HG03025 (cell line): Measurements from ENCODE around the gene UBE2S.
"Not testable (repeated sequence)": the region's sequence is repeated elsewhere in the genome, so short reads cannot be mapped to it uniquely, and the experiment has no call there.

ENCODE experiments used
- ATAC-seq: cut with Tn5 transposase; IDR thresholded peaks from one replicate; pipeline ENCODE4 v1.9.1; 2021; ENCODE audit warnings: mild to moderate bottlenecking, moderate library complexity; ENCODE audit not compliant: unreplicated experiment, low FRiP score

Gene UBE2S

GRCh38 chr19:55407550-55407799, at the start of gene UBE2S:
UBE2S (minus strand) TSS chr19:55407788; CDS start chr19:55407589, 199 bp downstream.
- peak; percentile 28 for ATAC-seq

- no peak for ATAC-seq
These were observed 48.8 kb upstream of the UBE2S start for GRCh38 chr19:55456347-55456746.

DNA sequence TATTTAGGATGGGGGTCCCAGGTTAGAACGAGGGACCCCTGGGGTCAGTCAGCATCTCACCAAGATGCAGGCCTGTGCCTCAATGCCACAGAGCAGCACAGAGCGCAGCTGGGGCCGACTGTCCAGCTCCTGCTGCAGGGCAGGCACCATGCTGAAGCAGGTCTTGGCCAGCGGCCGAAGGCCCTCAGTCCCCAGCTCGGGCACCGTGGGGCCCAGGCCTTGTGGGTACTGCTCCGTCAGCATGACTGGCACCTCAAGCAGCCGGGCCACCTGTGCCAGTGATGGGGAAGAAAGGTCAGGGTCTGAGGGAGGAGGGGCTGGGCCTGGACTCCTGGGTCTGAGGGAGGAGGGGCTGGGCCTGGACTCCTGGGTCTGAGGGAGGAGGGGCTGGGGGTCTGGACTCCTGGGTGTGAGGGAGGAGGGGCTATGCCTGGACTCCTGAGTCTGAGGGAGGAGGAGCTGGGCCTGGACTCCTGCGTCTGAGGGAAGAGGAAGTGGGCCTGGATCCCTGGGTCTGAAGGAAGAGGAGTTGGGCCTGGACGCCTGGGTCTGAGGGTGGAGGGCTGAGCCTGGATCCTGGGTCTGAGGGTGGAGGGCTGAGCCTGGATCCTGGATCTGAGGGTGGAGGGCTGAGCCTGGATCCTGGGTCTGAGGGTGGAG, 48.1 kb upstream of the UBE2S start:
- ATAC-seq: no peak

DNA sequence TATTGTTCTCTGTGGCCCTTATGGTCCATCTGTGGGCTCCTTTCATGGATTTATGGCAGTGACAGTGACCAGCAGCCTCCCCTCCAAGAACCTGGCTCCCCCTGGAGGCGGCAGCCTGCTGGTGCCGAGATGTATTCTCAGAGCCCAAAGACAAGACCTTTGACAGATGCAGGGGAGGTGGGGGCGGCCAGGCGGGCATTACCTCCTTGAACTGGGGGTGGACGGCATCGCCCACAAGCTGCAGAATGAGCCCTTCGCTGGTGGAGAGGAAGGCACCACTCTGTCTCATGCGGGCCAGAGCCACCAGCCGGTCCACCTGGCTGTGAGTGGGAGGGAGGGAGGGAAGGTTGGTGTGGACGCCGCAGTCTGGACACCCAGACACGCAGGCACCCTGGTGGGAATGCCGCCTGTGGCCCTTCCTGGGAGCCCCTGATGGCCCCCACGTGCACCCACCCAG, 47.2 kb upstream of the UBE2S start:
- ATAC-seq: no peak

GRCh38 chr19:55453511-55454260, 46.1 kb upstream of the UBE2S start:
- no peak for ATAC-seq

DNA sequence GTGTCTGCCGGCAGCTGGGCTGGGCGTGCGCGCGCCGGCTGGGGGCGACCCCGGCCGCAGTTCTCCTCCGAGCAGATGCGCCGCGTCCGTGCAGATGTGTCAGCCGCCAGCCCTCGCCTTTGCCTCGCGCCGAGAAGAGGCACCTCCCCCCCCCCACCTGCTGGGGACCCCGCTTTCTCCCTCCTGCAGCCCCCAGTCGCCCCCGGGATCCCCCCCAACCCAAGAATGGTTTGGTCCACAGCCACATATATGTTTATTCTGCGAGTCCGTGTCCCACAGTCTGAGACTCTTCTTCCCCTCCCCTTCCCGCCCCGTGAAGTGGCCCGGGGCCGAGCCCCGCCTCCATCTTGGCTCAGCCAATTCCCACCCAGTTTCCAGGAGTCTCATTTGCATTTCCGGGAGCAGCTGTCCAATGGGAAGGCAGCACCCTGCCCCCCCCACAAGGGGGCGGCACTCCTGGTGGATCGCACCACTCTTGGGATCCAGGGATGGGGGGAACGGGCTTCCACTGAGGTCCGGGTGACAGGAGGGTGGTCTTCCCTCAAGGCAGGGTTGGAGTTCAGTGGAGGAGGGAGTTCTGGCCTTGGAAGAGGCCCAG, 45.3 kb upstream of the UBE2S start:
- ATAC-seq: no peak

GRCh38 chr19:55451965-55452748, 44.6 kb upstream of the UBE2S start:
- no peak for ATAC-seq

DNA sequence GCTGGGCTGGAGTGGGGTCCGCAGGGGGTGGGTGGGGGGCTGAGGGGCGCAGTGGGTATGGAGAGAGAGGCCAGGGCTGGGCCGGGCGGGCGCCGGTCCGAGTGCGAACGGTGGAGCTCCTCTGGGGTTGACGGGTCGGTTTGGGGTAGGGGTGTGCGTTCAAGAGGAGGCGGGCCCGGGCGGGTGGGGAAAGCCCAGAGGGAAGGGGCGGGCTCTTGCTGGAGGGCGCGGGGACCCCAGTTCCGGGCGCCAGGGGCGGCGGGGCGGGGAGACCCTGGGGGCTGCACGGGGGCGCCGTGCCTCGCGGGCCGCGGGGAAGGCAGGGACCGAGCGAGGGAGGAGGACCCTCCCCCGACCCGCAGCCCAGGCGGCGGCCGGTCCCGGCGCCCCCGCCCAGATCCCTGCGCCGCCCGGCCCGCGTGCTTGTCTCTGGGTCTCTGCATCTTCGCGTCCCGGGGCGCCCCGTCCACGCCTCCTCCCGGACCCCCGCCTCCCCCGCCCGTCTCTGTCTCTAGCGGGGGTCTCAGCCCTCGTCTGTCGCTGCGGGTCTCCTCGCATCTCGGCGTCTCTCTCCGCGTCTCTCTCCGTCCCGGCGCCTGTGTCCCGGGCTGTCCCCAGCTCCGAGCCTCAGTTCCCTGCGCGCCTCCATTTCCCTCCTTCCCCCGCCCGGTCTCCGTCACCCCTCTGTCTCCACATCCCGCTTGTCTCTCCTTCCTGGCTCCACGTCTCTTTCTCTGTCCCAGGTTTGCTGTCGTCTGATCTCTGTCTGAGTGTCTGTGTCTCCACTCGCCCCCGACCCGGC, 43.8 kb upstream of the UBE2S start:
- no peak for ATAC-seq

- no peak for ATAC-seq
These were observed 41.9 kb upstream of the UBE2S start for GRCh38 chr19:55449469-55449868.

- ATAC-seq: not testable (repeated sequence)
These were observed 40.5 kb upstream of the UBE2S start for GRCh38 chr19:55448175-55448490.

- no peak for ATAC-seq
These were observed 40.0 kb upstream of the UBE2S start for GRCh38 chr19:55447421-55448174.

GRCh38 chr19:55446060-55446459, 38.5 kb upstream of the UBE2S start:
- no peak for ATAC-seq

DNA sequence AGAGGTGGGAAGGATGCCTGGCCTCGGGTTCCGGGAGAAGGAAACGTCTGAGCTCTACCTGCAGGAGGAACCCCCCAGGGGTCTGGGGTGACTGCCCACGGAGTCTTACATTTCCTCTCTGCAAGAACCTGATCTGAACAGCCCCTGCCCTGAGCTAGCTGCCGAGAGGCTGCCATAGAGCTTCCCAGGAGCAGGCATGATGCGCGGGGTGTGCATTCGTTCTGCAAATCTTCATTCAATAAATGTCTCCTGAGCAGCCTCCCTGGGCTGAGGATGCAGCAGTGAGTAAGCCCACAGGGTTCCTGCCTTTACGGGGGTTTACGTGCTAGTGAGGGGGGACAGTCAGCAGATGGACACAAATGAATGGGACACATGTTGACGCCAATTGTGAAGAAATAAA, 37.1 kb upstream of the UBE2S start:
- ATAC-seq: no peak

DNA sequence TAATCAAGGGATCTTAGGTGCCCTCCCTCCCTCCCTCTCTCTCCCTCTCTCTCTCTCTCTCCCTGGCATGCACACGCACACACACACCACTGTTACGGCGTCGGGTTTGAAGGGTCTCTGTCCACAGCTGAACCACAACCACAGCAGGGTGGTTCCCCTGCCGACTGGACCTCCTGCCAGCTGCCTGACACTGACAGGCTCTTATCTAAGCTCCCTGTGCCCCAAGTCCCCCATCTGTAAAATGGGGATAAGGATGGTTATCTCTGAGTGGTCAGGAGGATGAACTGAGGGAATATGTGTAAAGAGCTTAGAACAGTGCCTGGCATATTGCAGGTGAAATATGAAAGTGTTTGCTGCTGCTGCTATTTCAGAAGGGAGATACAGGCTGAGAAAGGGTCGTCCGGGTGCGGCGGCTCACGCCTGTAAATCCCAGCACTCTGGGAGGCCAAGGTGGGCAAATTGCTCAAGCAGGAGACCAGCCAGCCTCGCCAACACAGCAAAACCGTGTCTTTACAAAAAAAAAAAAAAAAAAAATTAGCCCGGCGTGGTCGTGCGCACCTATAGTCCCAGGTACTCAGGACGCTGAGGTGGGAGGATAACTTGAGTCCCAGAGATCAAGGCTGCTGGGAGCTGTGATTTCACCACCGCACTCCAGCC, 36.4 kb upstream of the UBE2S start:
- no peak for ATAC-seq

GRCh38 chr19:55443045-55443823, 35.6 kb upstream of the UBE2S start, which contains the start of gene SHISA7:
SHISA7 (minus strand) TSS chr19:55443300; CDS start chr19:55442863, 437 bp downstream.
- no peak for ATAC-seq

GRCh38 chr19:55442372-55442961, 34.9 kb upstream of the UBE2S start:
- ATAC-seq: no peak

DNA sequence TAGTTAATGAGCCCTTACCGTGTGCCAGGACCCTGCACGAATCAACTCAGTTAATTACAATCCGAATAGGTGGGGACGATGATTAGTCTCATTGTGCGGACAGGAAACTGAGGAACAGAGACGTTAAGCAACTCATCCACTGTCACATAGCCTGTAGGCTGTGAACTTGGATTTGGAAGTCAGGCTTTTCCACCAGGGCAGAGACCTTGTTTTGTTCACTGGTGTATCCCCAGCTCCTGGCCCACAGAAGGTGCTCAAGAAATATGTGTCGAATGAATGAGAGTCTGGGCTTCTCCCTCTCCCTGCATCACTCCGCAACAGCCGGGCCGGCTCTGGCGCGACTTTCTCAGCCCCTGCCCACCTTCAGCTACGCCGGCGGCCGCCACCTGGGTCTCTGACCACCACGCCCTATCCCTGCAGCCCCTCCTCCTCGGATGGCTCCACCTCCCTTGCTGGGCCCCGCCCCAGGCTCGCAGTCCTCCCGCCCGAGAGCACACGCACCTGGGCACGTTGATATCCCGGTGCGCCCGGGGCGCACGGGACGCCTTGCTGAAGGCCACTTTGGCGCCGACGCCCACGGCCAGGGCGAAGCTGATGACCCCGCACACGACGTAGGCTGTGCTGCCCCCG, 34.2 kb upstream of the UBE2S start:
- no peak for ATAC-seq

DNA sequence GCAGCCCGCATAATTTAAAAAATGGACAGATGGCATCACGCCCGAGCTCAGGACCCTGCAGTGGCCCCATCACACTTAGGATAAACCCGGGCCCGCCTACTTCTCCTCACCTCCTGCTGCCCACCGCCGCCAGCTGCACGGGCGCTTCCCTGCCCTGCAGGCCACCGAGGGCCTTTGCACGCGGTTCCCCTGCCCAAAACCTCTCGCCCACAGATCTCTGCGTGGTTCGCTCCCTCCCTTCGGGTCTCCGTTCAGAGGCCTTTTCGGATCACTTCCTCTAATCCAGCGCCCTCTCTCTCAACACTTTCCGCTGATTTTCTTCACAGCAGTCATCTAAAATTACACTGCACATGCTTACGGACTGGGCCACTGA, 33.7 kb upstream of the UBE2S start:
- no peak for ATAC-seq
